Nucleus accumbens (tissue), 56 donors: ENCODE data around the gene KCNIP1.
A peak's percentile ranks its signal among the peaks of the same experiment; 100 is the strongest.

ENCODE experiments used
- DNase-seq, 56 donors: peaks; one replicate each; lab custom pipeline; 2025; lab: John Stamatoyannopoulos, UW

Gene KCNIP1

GRCh38 chr5:170681013-170681433 is 177.2 kb downstream of the KCNIP1 start:
- DNase-seq: peak in 3 of 56 donors; percentile 3 to 12 (median 6)

GRCh38 chr5:170691657-170692056 is 187.8 kb downstream of the KCNIP1 start:
- no peak for DNase-seq

GRCh38 chr5:170693701-170694100 is 189.9 kb downstream of the KCNIP1 start:
- no peak for DNase-seq

- no peak for DNase-seq
Measured at GRCh38 chr5:170694911-170695310, 191.1 kb downstream of the KCNIP1 start.

- no peak for DNase-seq
Measured at GRCh38 chr5:170697031-170697430, 193.2 kb downstream of the KCNIP1 start.

- no peak for DNase-seq
Measured at GRCh38 chr5:170700503-170700902, 196.7 kb downstream of the KCNIP1 start.

- peak in 6 of 56 donors; percentile 6 to 33 (median 18) for DNase-seq
Measured at GRCh38 chr5:170701334-170701733, 197.5 kb downstream of the KCNIP1 start.

- no peak for DNase-seq
Measured at GRCh38 chr5:170704417-170705192, 200.8 kb downstream of the KCNIP1 start.

GRCh38 chr5:170709640-170710039 is 205.8 kb downstream of the KCNIP1 start:
- no peak for DNase-seq

- DNase-seq: no peak
Measured at GRCh38 chr5:170711300-170711699, 207.5 kb downstream of the KCNIP1 start.

GRCh38 chr5:170715141-170715540 is 211.3 kb downstream of the KCNIP1 start:
- no peak for DNase-seq

- no peak for DNase-seq
Measured at GRCh38 chr5:170716396-170716795, 212.6 kb downstream of the KCNIP1 start.

- no peak for DNase-seq
Measured at GRCh38 chr5:170719551-170719950, 215.7 kb downstream of the KCNIP1 start.

- no peak for DNase-seq
Measured at GRCh38 chr5:170720179-170720578, 216.4 kb downstream of the KCNIP1 start.

GRCh38 chr5:170720984-170721383 is 217.2 kb downstream of the KCNIP1 start:
- DNase-seq: no peak

GRCh38 chr5:170721681-170722080 is 217.9 kb downstream of the KCNIP1 start:
- DNase-seq: no peak

GRCh38 chr5:170722316-170722715 is 218.5 kb downstream of the KCNIP1 start:
- no peak for DNase-seq

GRCh38 chr5:170731052-170731451 is 227.2 kb downstream of the KCNIP1 start:
- no peak for DNase-seq

GRCh38 chr5:170732685-170733084 is 228.9 kb downstream of the KCNIP1 start:
- DNase-seq: no peak

GRCh38 chr5:170736966-170737365 is 233.1 kb downstream of the KCNIP1 start:
- DNase-seq: no peak

- DNase-seq: no peak
Measured at GRCh38 chr5:170737591-170737990, 233.8 kb downstream of the KCNIP1 start.

- no peak for DNase-seq
Measured at GRCh38 chr5:170738840-170739239, 235.0 kb downstream of the KCNIP1 start.

GRCh38 chr5:170739446-170739845 is 235.6 kb downstream of the KCNIP1 start:
- no peak for DNase-seq
